IMR-90 (cell line): Measurements from ENCODE around the gene CCNA1. TPM values are rescaled to one million over a fixed set of nuclear protein-coding genes. Genes with fewer than 3 reads are reported as not detected.

Source experiments
- ATAC-seq: fragments of 200-7000 bp; cut with Tn5 transposase; 2 replicates; pipeline ENCODE4 v1.9.1; 2020; ENCODE audit warnings: low read depth, mild to moderate bottlenecking, moderate library complexity
- BruUV-seq: library from RNA; stranded (reverse); fragments of 400-500 nt; replicated peaks from 2 replicates; lab custom pipeline; 2021; lab: Mats Ljungman, UMichigan
- CTCF ChIA-PET: fragments of 300-600 bp; formaldehyde crosslinking; extraction: SDS; loops from one replicate; lab custom pipeline; 2021; ENCODE audit warnings: antibody characterized with exemption; lab: Yijun Ruan, JAX
- POLR2A ChIA-PET: fragments of 300-600 bp; sonication (Branson Sonifier 250); formaldehyde crosslinking; loops from one replicate; lab custom pipeline; 2022; ENCODE audit warnings: antibody characterized with exemption; ENCODE audit not compliant: unreplicated experiment; lab: Charles Lee
- DNase-seq: peaks from one replicate; pipeline ENCODE4 v3.0.0; 2013
- H2AFZ ChIP-seq: replicated peaks from 2 replicates; pipeline ENCODE3; 2013; ENCODE audit warnings: low read length, mild to moderate bottlenecking; ENCODE audit not compliant: poor library complexity
- H2AK5ac ChIP-seq: 2 replicates; pipeline ENCODE4 v1.6.1; 2013; ENCODE audit warnings: low read depth, low read length, inconsistent platforms
- H2AK9ac ChIP-seq: replicated peaks from 2 replicates; pipeline ENCODE3; 2013; ENCODE audit warnings: mild to moderate bottlenecking, low read depth, low read length, moderate library complexity; ENCODE audit not compliant: poor library complexity
- H2BK120ac ChIP-seq: 2 replicates; pipeline ENCODE4 v1.6.1; 2013; ENCODE audit warnings: low read depth, low read length, inconsistent platforms
- H2BK15ac ChIP-seq: 3 replicates; pipeline ENCODE4 v1.6.1; 2013; ENCODE audit warnings: low read depth, low read length, inconsistent platforms
- H2BK20ac ChIP-seq: 2 replicates; pipeline ENCODE4 v1.6.1; 2013; ENCODE audit warnings: low read depth, mild to moderate bottlenecking, inconsistent platforms, low read length, moderate library complexity
- H2BK5ac ChIP-seq: 2 replicates; pipeline ENCODE4 v1.6.1; 2013; ENCODE audit warnings: mild to moderate bottlenecking, low read depth, low read length, inconsistent platforms; ENCODE audit not compliant: poor library complexity, severe bottlenecking
- H3K14ac ChIP-seq: replicated peaks from 2 replicates; pipeline ENCODE4 v1.6.1; 2013; ENCODE audit warnings: low read depth, low read length, inconsistent platforms
- H3K18ac ChIP-seq: 2 replicates; pipeline ENCODE4 v1.6.1; 2013; ENCODE audit warnings: low read depth, low read length, control low read depth
- H3K23ac ChIP-seq: 2 replicates; pipeline ENCODE4 v1.6.1; 2013; ENCODE audit warnings: low read depth, low read length, inconsistent platforms
- H3K27ac ChIP-seq: 2 replicates; pipeline ENCODE4 v1.5.1; 2013; ENCODE audit warnings: mild to moderate bottlenecking, control low read depth, low read length; ENCODE audit not compliant: insufficient read depth
- H3K27me3 ChIP-seq: 2 replicates; pipeline ENCODE4 v1.6.1; 2013; ENCODE audit warnings: low read length; ENCODE audit not compliant: control insufficient read depth, insufficient read depth
- H3K36me3 ChIP-seq: 2 replicates; pipeline ENCODE4 v1.6.1; 2013; ENCODE audit warnings: low read length, mixed read lengths; ENCODE audit not compliant: control insufficient read depth, insufficient read depth
- H3K4ac ChIP-seq: 2 replicates; pipeline ENCODE4 v1.6.1; 2013; ENCODE audit warnings: low read depth, low read length, inconsistent platforms
- H3K4me1 ChIP-seq: 2 replicates; pipeline ENCODE4 v1.6.1; 2013; ENCODE audit warnings: low read length, mixed read lengths; ENCODE audit not compliant: control insufficient read depth, insufficient read depth
- H3K4me2 ChIP-seq: 2 replicates; pipeline ENCODE4 v1.6.1; 2013; ENCODE audit warnings: low read depth, mild to moderate bottlenecking, control low read depth, low read length, moderate library complexity
- H3K4me3 ChIP-seq: 2 replicates; pipeline ENCODE4 v1.5.1; 2013; ENCODE audit warnings: low read depth, mild to moderate bottlenecking, control low read depth, low read length, moderate library complexity; ENCODE audit not compliant: insufficient read depth
- H3K56ac ChIP-seq: 2 replicates; pipeline ENCODE4 v1.6.1; 2013; ENCODE audit warnings: low read length, inconsistent platforms; ENCODE audit not compliant: insufficient read depth; ENCODE audit errors: extremely low read depth
- H3K79me1 ChIP-seq, 2 experiments: 2 replicates each; pipeline ENCODE4 v1.6.1; 2013; ENCODE audit warnings: low read length in 2 of 2, inconsistent platforms in 1 of 2, low read depth in 1 of 2
- H3K9ac ChIP-seq: 2 replicates; pipeline ENCODE4 v1.6.1; 2013; ENCODE audit warnings: low read depth, low read length, control low read depth
- H3K9me1 ChIP-seq: 2 replicates; pipeline ENCODE4 v1.6.1; 2013; ENCODE audit warnings: low read length, inconsistent platforms; ENCODE audit not compliant: insufficient read depth
- H3K9me3 ChIP-seq: 2 replicates; pipeline ENCODE4 v1.6.1; 2013; ENCODE audit warnings: low read length; ENCODE audit not compliant: control insufficient read depth, insufficient read depth
- H4K20me1 ChIP-seq: 2 replicates; pipeline ENCODE4 v1.6.1; 2013; ENCODE audit warnings: low read length, inconsistent platforms; ENCODE audit not compliant: insufficient read depth
- H4K5ac ChIP-seq: 2 replicates; pipeline ENCODE4 v1.6.1; 2013; ENCODE audit warnings: mild to moderate bottlenecking, low read depth, low read length, control low read depth
- H4K8ac ChIP-seq, 2 experiments: 2 replicates each; pipeline ENCODE4 v1.6.1; 2013; ENCODE audit warnings: low read depth in 2 of 2, low read length in 2 of 2, control low read depth in 1 of 2, inconsistent platforms in 1 of 2
- H4K91ac ChIP-seq: 2 replicates; pipeline ENCODE4 v1.6.1; 2013; ENCODE audit warnings: low read depth, low read length, inconsistent platforms; ENCODE audit not compliant: insufficient read depth
- BHLHE40 ChIP-seq: fragments of 150-350 bp; IDR thresholded peaks from 2 replicates; pipeline ENCODE4 v1.6.1; 2016; ENCODE audit warnings: mild to moderate bottlenecking, low read depth, low read length
- CEBPB ChIP-seq: IDR thresholded peaks from 2 replicates; pipeline ENCODE4 v1.6.1; 2012; ENCODE audit warnings: low read depth, low read length, improper control_type of control experiment
- CHD1 ChIP-seq: IDR thresholded peaks from 2 replicates; pipeline ENCODE4 v1.6.1; 2012; ENCODE audit warnings: low read depth, low read length, improper control_type of control experiment
- ELK1 ChIP-seq: fragments of 150-350 bp; IDR thresholded peaks from 2 replicates; pipeline ENCODE4 v1.6.1; 2016; ENCODE audit warnings: low read depth, mild to moderate bottlenecking, low read length, moderate library complexity, borderline replicate concordance
- FOS ChIP-seq: fragments of 150-350 bp; IDR thresholded peaks from 2 replicates; pipeline ENCODE4 v1.6.1; 2016; ENCODE audit warnings: low read depth, low read length
- MAFK ChIP-seq: IDR thresholded peaks from 2 replicates; pipeline ENCODE4 v1.6.1; 2012; ENCODE audit warnings: low read depth, low read length, improper control_type of control experiment
- MAZ ChIP-seq: IDR thresholded peaks from 2 replicates; pipeline ENCODE4 v1.6.1; 2012; ENCODE audit warnings: low read depth, mild to moderate bottlenecking, low read length, improper control_type of control experiment, moderate library complexity, borderline replicate concordance
- MXI1 ChIP-seq: IDR thresholded peaks from 2 replicates; pipeline ENCODE4 v1.6.1; 2012; ENCODE audit warnings: low read depth, mild to moderate bottlenecking, low read length, moderate library complexity, borderline replicate concordance
- NFE2L2 ChIP-seq: fragments of 150-350 bp; IDR thresholded peaks from 2 replicates; pipeline ENCODE4 v1.6.1; 2016; ENCODE audit warnings: low read depth, mild to moderate bottlenecking, low read length
- POLR2A ChIP-seq: IDR thresholded peaks from 2 replicates; pipeline ENCODE4 v1.6.1; 2012; ENCODE audit warnings: mild to moderate bottlenecking, low read depth, low read length
- RAD21 ChIP-seq: IDR thresholded peaks from 2 replicates; pipeline ENCODE4 v1.6.1; 2012; ENCODE audit warnings: low read length, improper control_type of control experiment
- RCOR1 ChIP-seq: IDR thresholded peaks from 2 replicates; pipeline ENCODE4 v1.6.1; 2012; ENCODE audit warnings: mild to moderate bottlenecking, low read length, improper control_type of control experiment; ENCODE audit not compliant: insufficient replicate concordance
- RFX5 ChIP-seq: IDR thresholded peaks from 2 replicates; pipeline ENCODE4 v1.8.0; 2012; ENCODE audit warnings: low read depth, mild to moderate bottlenecking, low read length, moderate library complexity
- SMC3 ChIP-seq: fragments of 150-350 bp; IDR thresholded peaks from 2 replicates; pipeline ENCODE4 v1.6.1; 2016; ENCODE audit warnings: low read depth, mild to moderate bottlenecking, antibody characterized with exemption, low read length, moderate library complexity
- USF2 ChIP-seq: fragments of 150-350 bp; IDR thresholded peaks from 2 replicates; pipeline ENCODE4 v1.6.1; 2017; ENCODE audit warnings: mild to moderate bottlenecking, antibody characterized with exemption, low read length, low read depth
- WGBS, 2 experiments: methylation state at CpG; one replicate each; pipeline versions ENCODE4 v1.1.5 to v1.1.7; 2013; ENCODE audit warnings: missing lambda C conversion rate in 2 of 2; ENCODE audit not compliant: insufficient read length in 1 of 2; ENCODE audit errors: extremely low coverage in 2 of 2; 5-methylcytosine and 5-hydroxymethylcytosine counted together
- dilution Hi-C: fragments of 300-500 bp; cut with HindIII; formaldehyde crosslinking; loops from one replicate; pipeline ENCODE4 v1.14.3; 2018; ENCODE audit warnings: low sequenced_read_pairs; ENCODE audit not compliant: unreplicated experiment
- in situ Hi-C: fragments of 300-500 bp; cut with MboI; formaldehyde crosslinking; loops from 3 replicates; pipeline ENCODE4 v1.14.3; 2019; ENCODE audit warnings: low sequenced_read_pairs, inconsistent platforms, mixed read lengths
- intact Hi-C: fragments of 100-400 bp; cut with micrococcal nuclease; formaldehyde crosslinking; loops from 2 replicates; pipeline ENCODE4 v1.10.0; 2022
- polyA plus RNA-seq, 3 experiments: library from polyadenylated mRNA; depleted of rRNA; stranded (reverse); fragments of >200 nt; gene quantifications; 2 replicates each; pipeline ENCODE4 v1.2.3, GENCODE V29; 2012; ENCODE audit warnings: low replicate concordance in 1 of 3
- total RNA-seq: library from RNA; depleted of rRNA; stranded (reverse); fragments of >200 nt; gene quantifications from 2 replicates; pipeline ENCODE4 v1.2.3, GENCODE V29; 2012
- TF ChIP-seq, protein P1 (sequence below): conservative IDR thresholded peaks from 2 replicates; pipeline ENCODE4 v1.5.1; 2012; ENCODE audit warnings: mild to moderate bottlenecking, low read depth, low read length, improper control_type of control experiment

Gene CCNA1
- total and polyA plus RNA-seq, 2 of the 4 experiments (the other 2 are of a cell fraction) = 0.07 TPM; not detected in 1

- no peak overlapping the region for H3K23ac ChIP-seq
- H3K4ac ChIP-seq = no peak overlapping the region
- no peak overlapping the region for H3K4me3 ChIP-seq
- no peak overlapping the region for H2AFZ ChIP-seq
- no peaks in the 10 kb centered on the region for H3K27me3 ChIP-seq
- no peak overlapping the region for H4K8ac ChIP-seq
- ATAC-seq (no peak), DNase-seq (no peak)
- BruUV-seq = no TSS peak
- no peaks in the 10 kb centered on the region for H4K20me1 ChIP-seq
- WGBS, 2 experiments = no CpG with 5 or more reads among the region's 1 CpG
- no peak overlapping the region for H3K18ac ChIP-seq
- no peak overlapping the region for H2AK5ac ChIP-seq
- intact Hi-C loops (no loop called here), dilution Hi-C loops (no loop called here), in situ Hi-C loops (no loop called here)
- H3K4me1 ChIP-seq = no peaks in the 10 kb centered on the region
- no peak overlapping the region for H2BK20ac ChIP-seq
- no peak overlapping the region for H3K27ac ChIP-seq
- H3K9me1 ChIP-seq = no peaks in the 10 kb centered on the region
- no peak overlapping the region for H2BK120ac ChIP-seq
- H2BK5ac ChIP-seq = no peak overlapping the region
- H3K56ac ChIP-seq = no peak overlapping the region
- no peak overlapping the region for H4K5ac ChIP-seq
- H3K4me2 ChIP-seq = no peak overlapping the region
- no peak overlapping the region for H3K9ac ChIP-seq
- POLR2A ChIA-PET = no interaction called here
- no peaks in the 10 kb centered on the region for H3K9me3 ChIP-seq
- TF ChIP-seq RAD21 (no peak), POLR2A (no peak), FOS (no peak), RFX5 (no peak), CEBPB (no peak), MAZ (no peak), NFE2L2 (no peak), USF2 (no peak), ELK1 (no peak), MAFK (no peak), CHD1 (no peak), SMC3 (no peak), MXI1 (no peak), RCOR1 (no peak), BHLHE40 (no peak)
- TF ChIP-seq, protein P1, sequence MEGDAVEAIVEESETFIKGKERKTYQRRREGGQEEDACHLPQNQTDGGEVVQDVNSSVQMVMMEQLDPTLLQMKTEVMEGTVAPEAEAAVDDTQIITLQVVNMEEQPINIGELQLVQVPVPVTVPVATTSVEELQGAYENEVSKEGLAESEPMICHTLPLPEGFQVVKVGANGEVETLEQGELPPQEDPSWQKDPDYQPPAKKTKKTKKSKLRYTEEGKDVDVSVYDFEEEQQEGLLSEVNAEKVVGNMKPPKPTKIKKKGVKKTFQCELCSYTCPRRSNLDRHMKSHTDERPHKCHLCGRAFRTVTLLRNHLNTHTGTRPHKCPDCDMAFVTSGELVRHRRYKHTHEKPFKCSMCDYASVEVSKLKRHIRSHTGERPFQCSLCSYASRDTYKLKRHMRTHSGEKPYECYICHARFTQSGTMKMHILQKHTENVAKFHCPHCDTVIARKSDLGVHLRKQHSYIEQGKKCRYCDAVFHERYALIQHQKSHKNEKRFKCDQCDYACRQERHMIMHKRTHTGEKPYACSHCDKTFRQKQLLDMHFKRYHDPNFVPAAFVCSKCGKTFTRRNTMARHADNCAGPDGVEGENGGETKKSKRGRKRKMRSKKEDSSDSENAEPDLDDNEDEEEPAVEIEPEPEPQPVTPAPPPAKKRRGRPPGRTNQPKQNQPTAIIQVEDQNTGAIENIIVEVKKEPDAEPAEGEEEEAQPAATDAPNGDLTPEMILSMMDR = no peak
- no peak overlapping the region for H3K14ac ChIP-seq
- CTCF ChIA-PET = no interaction called here
- H2BK15ac ChIP-seq = no peak overlapping the region
- no peak overlapping the region for H2AK9ac ChIP-seq
- H3K79me1 ChIP-seq = no peaks in the 10 kb centered on the region
- no peaks in the 10 kb centered on the region for H3K36me3 ChIP-seq
- no peak overlapping the region for H4K91ac ChIP-seq
Measured at GRCh38 chr13:36413161-36413560, 19.1 kb upstream of the CCNA1 start.
